Panc1 (cell line): ENCODE measurements around the gene CLEC9A. TPM values are rescaled to one million over a fixed set of nuclear protein-coding genes. Genes with fewer than 3 reads are reported as not detected.

ENCODE experiments used
- ATAC-seq: fragments of 200-7000 bp; cut with Tn5 transposase; 2 replicates; pipeline ENCODE4 v1.9.1; 2020; ENCODE audit warnings: mild to moderate bottlenecking, moderate library complexity
- BruUV-seq: library from RNA; stranded (reverse); fragments of 400-500 nt; replicated peaks from 2 replicates; lab custom pipeline; 2021; lab: Mats Ljungman, UMichigan
- CTCF ChIA-PET: fragments of 300-600 bp; sonication (Branson Sonifier 250); formaldehyde crosslinking; loops from one replicate; lab custom pipeline; 2022; ENCODE audit warnings: antibody characterized with exemption; lab: Charles Lee
- POLR2A ChIA-PET: fragments of 300-600 bp; sonication (Branson Sonifier 250); formaldehyde crosslinking; loops from one replicate; lab custom pipeline; 2022; ENCODE audit warnings: antibody characterized with exemption; lab: Charles Lee
- DNase-seq: peaks from one replicate; pipeline ENCODE4 v3.0.0-alpha.2; 2010; ENCODE audit warnings: low read depth, low spot score
- H3K27ac ChIP-seq: 2 replicates; pipeline ENCODE4 v1.5.1; 2011; ENCODE audit warnings: mild to moderate bottlenecking, low read length, inconsistent platforms
- H3K27me3 ChIP-seq: fragments of 200-500 bp; sonication (Bioruptor generic); 2 replicates; pipeline ENCODE4 v1.6.0; 2014; ENCODE audit warnings: low read length, inconsistent platforms; ENCODE audit not compliant: control insufficient read depth, insufficient read depth
- H3K36me3 ChIP-seq: fragments of 200-500 bp; sonication (Bioruptor generic); 2 replicates; pipeline ENCODE4 v1.5.1; 2014; ENCODE audit warnings: inconsistent platforms, mild to moderate bottlenecking, low read length, moderate library complexity; ENCODE audit not compliant: control insufficient read depth, insufficient read depth
- H3K4me1 ChIP-seq: 2 replicates; pipeline ENCODE4 v1.5.1; 2011; ENCODE audit warnings: inconsistent platforms, mild to moderate bottlenecking, low read length, moderate library complexity; ENCODE audit not compliant: control insufficient read depth, insufficient read depth
- H3K4me3 ChIP-seq, 2 experiments: 2 replicates each; pipeline ENCODE4 v1.5.1; 2011 to 2012; ENCODE audit warnings: low read depth in 2 of 2, low read length in 2 of 2, mild to moderate bottlenecking in 2 of 2, inconsistent platforms in 1 of 2, moderate library complexity in 1 of 2
- H3K9me3 ChIP-seq: fragments of 200-500 bp; sonication (Bioruptor generic); 2 replicates; pipeline ENCODE4 v1.5.1; 2014; ENCODE audit warnings: low read depth, mild to moderate bottlenecking, inconsistent platforms, low read length, moderate library complexity; ENCODE audit not compliant: control insufficient read depth, insufficient read depth
- POLR2AphosphoS5 ChIP-seq: IDR thresholded peaks from 2 replicates; pipeline ENCODE4 v1.6.1; 2012; ENCODE audit warnings: mild to moderate bottlenecking, low read depth, low read length, moderate library complexity
- REST ChIP-seq, 2 experiments: IDR thresholded peaks; 2 replicates each; pipeline ENCODE4 v1.6.1; 2011 to 2012; ENCODE audit warnings: low read depth in 2 of 2, control low read depth in 1 of 2, low read length in 1 of 2, mild to moderate bottlenecking in 1 of 2, moderate library complexity in 1 of 2; ENCODE audit not compliant: insufficient read depth in 1 of 2
- SIN3A ChIP-seq: IDR thresholded peaks from 2 replicates; pipeline ENCODE4 v1.6.1; 2012; ENCODE audit warnings: low read depth, mild to moderate bottlenecking, low read length, moderate library complexity, borderline replicate concordance; ENCODE audit not compliant: insufficient read depth
- TCF7L2 ChIP-seq: IDR thresholded peaks from 2 replicates; pipeline ENCODE4 v1.6.1; 2011; ENCODE audit warnings: mild to moderate bottlenecking, low read depth, low read length, inconsistent platforms
- in situ Hi-C: cut with HindIII; loops from 2 replicates; pipeline ENCODE4 v1.10.0; 2016; ENCODE audit warnings: low sequenced_read_pairs, low pct_unique_long_range_greater_than_20kb
- intact Hi-C: fragments of 100-400 bp; cut with micrococcal nuclease; formaldehyde crosslinking; loops from one replicate; pipeline ENCODE4 v1.10.0; 2022; ENCODE audit not compliant: unreplicated experiment
- total RNA-seq: library from RNA; stranded (reverse); gene quantifications from one replicate; pipeline ENCODE4 v1.2.1, GENCODE V29; 2021; ENCODE audit not compliant: unreplicated experiment
- TF ChIP-seq, protein P1 (sequence below): fragments of 450-650 bp; IDR thresholded peaks from 2 replicates; pipeline ENCODE4 v1.5.1; 2017; ENCODE audit warnings: mild to moderate bottlenecking

CLEC9A gene
- total RNA-seq, 1 experiment from 2014 or later: not detected

- Histone ChIP-seq H3K9me3 (no peaks in the 10 kb centered on the region), H3K4me3 (no peak within 1 kb of the TSS), H3K36me3 (no peaks in the 10 kb centered on the region), H3K27ac (peak within 1 kb of the TSS; percentile 81; the same call in 1 of the 2 replicates), H3K27me3 (no peaks in the 10 kb centered on the region), H3K4me1 (peaks cover 17% of the 10 kb centered on the region)
- POLR2A ChIA-PET: interaction anchor here (0.5 kb wide), 1 partner anchor 92 kb away, joined by 6 read pairs; no protein-coding TSS in a partner anchor
- CTCF ChIA-PET: no interaction called here
- BruUV-seq: no TSS peak
- intact Hi-C loops (no loop called here), in situ Hi-C loops (no loop called here)
- no peak for DNase-seq
- ATAC-seq: no peak
- TF ChIP-seq SIN3A: no peak
- TF ChIP-seq TCF7L2: no peak
- no peak for TF ChIP-seq POLR2AphosphoS5
- TF ChIP-seq, protein P1, sequence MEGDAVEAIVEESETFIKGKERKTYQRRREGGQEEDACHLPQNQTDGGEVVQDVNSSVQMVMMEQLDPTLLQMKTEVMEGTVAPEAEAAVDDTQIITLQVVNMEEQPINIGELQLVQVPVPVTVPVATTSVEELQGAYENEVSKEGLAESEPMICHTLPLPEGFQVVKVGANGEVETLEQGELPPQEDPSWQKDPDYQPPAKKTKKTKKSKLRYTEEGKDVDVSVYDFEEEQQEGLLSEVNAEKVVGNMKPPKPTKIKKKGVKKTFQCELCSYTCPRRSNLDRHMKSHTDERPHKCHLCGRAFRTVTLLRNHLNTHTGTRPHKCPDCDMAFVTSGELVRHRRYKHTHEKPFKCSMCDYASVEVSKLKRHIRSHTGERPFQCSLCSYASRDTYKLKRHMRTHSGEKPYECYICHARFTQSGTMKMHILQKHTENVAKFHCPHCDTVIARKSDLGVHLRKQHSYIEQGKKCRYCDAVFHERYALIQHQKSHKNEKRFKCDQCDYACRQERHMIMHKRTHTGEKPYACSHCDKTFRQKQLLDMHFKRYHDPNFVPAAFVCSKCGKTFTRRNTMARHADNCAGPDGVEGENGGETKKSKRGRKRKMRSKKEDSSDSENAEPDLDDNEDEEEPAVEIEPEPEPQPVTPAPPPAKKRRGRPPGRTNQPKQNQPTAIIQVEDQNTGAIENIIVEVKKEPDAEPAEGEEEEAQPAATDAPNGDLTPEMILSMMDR: no peak
- TF ChIP-seq REST (IDR thresholded peaks at IDR 0.05; ENCODE audit: insufficient read depth in 1 of 2, low read depth in 2 of 2, low read length in 1 of 2): no peak
Observed at GRCh38 chr12:10098791-10099190, 68.3 kb downstream of the CLEC9A start, which contains the start of gene CLEC1A. Gene CLEC1A (minus strand): TSS chr12:10098985. CDS start chr12:10098922, 63 bp downstream.

DNA sequence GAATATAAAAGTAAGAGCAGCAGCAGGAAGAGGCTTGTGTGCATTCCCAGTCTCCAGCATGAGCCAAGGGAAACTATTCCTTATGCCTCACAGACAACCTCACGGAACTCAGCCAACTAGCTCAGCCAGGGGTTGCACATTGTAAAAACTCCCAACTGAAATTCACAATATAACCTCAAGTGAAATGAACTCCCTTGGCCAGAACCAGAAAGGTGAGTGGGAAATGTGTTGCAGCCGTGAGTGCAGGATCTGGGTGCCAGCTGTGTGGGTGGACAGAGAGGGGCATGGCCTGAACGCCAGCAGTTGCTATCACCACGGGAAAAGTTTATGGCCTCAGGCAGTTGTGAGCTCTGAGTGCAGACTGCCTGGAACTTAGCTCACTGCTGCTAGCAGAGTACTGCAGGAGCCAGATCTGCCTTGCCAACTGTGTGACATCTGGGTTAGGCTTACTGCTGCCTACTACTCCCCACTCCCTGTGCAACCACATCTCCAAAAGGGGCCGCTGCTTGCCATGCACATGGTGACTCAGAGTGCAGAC, 70.6 kb downstream of the CLEC9A start:
- Histone ChIP-seq H3K9me3 (no peaks in the 10 kb centered on the region), H3K27me3 (no peaks in the 10 kb centered on the region), H3K4me3 (peak overlapping the region in 1 of 2 experiments; percentile 27; a peak in 1 of 4 replicates), H3K4me1 (peaks cover 17% of the 10 kb centered on the region), H3K27ac (peak overlapping the region; percentile 81), H3K36me3 (no peaks in the 10 kb centered on the region)
- peak; percentile 92 for ATAC-seq
- CTCF ChIA-PET: interaction anchor here (1.3 kb wide), 1 partner anchor 91 kb away, joined by 3 read pairs; no protein-coding TSS in a partner anchor
- DNase-seq: no peak
- in situ Hi-C loops: no loop called here
- TF ChIP-seq TCF7L2: no peak
- TF ChIP-seq SIN3A: no peak
- TF ChIP-seq, protein P1: no peak
- TF ChIP-seq REST (IDR thresholded peaks at IDR 0.05; ENCODE audit: insufficient read depth in 1 of 2, low read depth in 2 of 2, low read length in 1 of 2): no peak
- no peak for TF ChIP-seq POLR2AphosphoS5
- intact Hi-C loops: no loop called here
- no TSS peak for BruUV-seq
- POLR2A ChIA-PET: no interaction called here
